Neural cell (in vitro differentiated cells): ENCODE results near the gene TNRC6A.

Experiments used
- EP300 ChIP-seq: fragments of 450-650 bp; conservative IDR thresholded peaks from 2 replicates; pipeline ENCODE4 v1.6.1; 2014; ENCODE audit warnings: antibody characterized with exemption, mild to moderate bottlenecking, moderate library complexity; ENCODE audit not compliant: poor library complexity, severe bottlenecking
- EZH2 ChIP-seq: fragments of 200-600, 300-800 bp; shearing (Covaris generic), sonication (generic); IDR thresholded peaks from 2 replicates; pipeline ENCODE4 v1.6.1; 2014; ENCODE audit warnings: antibody characterized with exemption, low read length, borderline replicate concordance, mild to moderate bottlenecking; ENCODE audit not compliant: insufficient read depth, poor library complexity, severe bottlenecking
- MXI1 ChIP-seq: fragments of 450-650 bp; conservative IDR thresholded peaks from 2 replicates; pipeline ENCODE4 v1.6.1; 2014; ENCODE audit warnings: antibody characterized with exemption, mild to moderate bottlenecking; ENCODE audit not compliant: poor library complexity, severe bottlenecking
- RAD21 ChIP-seq: fragments of 450-650 bp; conservative IDR thresholded peaks from 2 replicates; pipeline ENCODE4 v1.6.1; 2014; ENCODE audit warnings: antibody characterized with exemption, mild to moderate bottlenecking, moderate library complexity
- REST ChIP-seq: IDR thresholded peaks from 2 replicates; pipeline ENCODE4 v1.6.1; 2012; ENCODE audit warnings: borderline replicate concordance
- SMC3 ChIP-seq: fragments of 450-650 bp; conservative IDR thresholded peaks from 2 replicates; pipeline ENCODE4 v1.6.1; 2014; ENCODE audit warnings: antibody characterized with exemption, mild to moderate bottlenecking, moderate library complexity; ENCODE audit not compliant: poor library complexity
- TAF1 ChIP-seq: IDR thresholded peaks from 2 replicates; pipeline ENCODE4 v1.6.1; 2012; ENCODE audit warnings: low read depth
- TF ChIP-seq, protein P1 (sequence below): fragments of 450-650 bp; IDR thresholded peaks from 2 replicates; pipeline ENCODE4 v1.5.1; 2014; ENCODE audit warnings: antibody characterized with exemption, mild to moderate bottlenecking, moderate library complexity; ENCODE audit not compliant: poor library complexity, severe bottlenecking

DNA sequence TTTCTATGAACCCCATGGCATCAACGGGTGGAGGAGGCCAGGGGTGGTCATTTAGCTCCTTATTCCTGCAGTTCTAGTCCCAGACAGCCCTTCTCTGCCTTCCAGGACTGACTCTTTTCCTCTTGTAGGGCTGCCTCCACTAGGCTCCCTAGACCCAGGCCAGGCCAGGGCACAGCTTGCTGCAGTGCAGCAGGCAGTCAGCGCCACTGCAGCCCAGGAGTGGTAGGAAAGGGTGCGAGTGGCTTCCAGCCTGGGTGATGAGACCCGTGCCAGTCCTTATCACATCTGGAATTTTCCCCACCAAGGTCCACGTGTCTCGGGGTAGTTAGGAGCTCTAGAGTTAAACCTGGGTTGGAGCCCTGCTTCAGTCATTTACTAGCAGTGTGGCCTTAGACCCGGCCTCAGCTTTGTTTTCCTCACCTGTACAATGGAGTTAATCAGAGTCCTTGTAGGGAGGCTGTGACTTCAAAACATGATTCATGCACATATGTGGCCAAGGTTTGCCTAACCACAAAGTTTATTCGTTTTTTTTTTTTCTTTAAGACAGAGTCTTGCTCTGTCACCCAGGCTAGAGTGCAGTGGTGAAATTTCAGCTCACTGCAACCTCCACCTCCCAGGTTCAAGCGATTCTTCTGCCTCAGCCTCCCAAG lies 121.0 kb downstream of the TNRC6A start:
- TF ChIP-seq REST = no peak
- TF ChIP-seq, protein P1, sequence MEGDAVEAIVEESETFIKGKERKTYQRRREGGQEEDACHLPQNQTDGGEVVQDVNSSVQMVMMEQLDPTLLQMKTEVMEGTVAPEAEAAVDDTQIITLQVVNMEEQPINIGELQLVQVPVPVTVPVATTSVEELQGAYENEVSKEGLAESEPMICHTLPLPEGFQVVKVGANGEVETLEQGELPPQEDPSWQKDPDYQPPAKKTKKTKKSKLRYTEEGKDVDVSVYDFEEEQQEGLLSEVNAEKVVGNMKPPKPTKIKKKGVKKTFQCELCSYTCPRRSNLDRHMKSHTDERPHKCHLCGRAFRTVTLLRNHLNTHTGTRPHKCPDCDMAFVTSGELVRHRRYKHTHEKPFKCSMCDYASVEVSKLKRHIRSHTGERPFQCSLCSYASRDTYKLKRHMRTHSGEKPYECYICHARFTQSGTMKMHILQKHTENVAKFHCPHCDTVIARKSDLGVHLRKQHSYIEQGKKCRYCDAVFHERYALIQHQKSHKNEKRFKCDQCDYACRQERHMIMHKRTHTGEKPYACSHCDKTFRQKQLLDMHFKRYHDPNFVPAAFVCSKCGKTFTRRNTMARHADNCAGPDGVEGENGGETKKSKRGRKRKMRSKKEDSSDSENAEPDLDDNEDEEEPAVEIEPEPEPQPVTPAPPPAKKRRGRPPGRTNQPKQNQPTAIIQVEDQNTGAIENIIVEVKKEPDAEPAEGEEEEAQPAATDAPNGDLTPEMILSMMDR = no peak
- no peak for TF ChIP-seq EZH2
- TF ChIP-seq SMC3 = no peak
- TF ChIP-seq EP300 = no peak
- TF ChIP-seq RAD21 = no peak
- TF ChIP-seq TAF1 = no peak
- no peak for TF ChIP-seq MXI1
